Prostate gland (tissue), 2 donors: ENCODE results near the gene MGAM2. TPM values are rescaled to one million over a fixed set of nuclear protein-coding genes. Genes with fewer than 3 reads are reported as not detected.

Source experiments
- DNase-seq: peaks from one replicate; pipeline ENCODE4 v3.0.0-alpha.2; 2019; ENCODE audit warnings: low spot score
- H3K27ac ChIP-seq, 2 donors: fragments of 200-600 bp; sonication (generic); 2 replicates each; pipeline ENCODE4 v1.5.1; 2017 to 2019
- H3K27me3 ChIP-seq: fragments of 200-600 bp; sonication (generic); replicated peaks from 2 replicates; pipeline ENCODE4 v1.5.1; 2019; ENCODE audit not compliant: insufficient read depth
- H3K36me3 ChIP-seq, 2 donors: fragments of 200-600 bp; sonication (generic); 1 replicate in 1 of 2; 2 replicates in 1 of 2; pipeline versions ENCODE4 v1.5.1 to v1.8.1; 2017 to 2019
- H3K4me1 ChIP-seq: fragments of 200-600 bp; sonication (generic); replicated peaks from 2 replicates; pipeline ENCODE4 v1.5.1; 2019
- H3K4me3 ChIP-seq, 2 donors: fragments of 200-600 bp; sonication (generic); 2 replicates each; pipeline ENCODE4 v1.5.1; 2017 to 2019
- H3K9me3 ChIP-seq: fragments of 200-600 bp; sonication (generic); 2 replicates; pipeline ENCODE4 v1.5.1; 2017
- CTCF ChIP-seq, 4 experiments: fragments of 200-600 bp in 2 of 4; fragments of 450-650 bp in 2 of 4; sonication (generic) in 2 of 4; IDR thresholded peaks; 1 replicate in 3 of 4; 2 replicates in 1 of 4; pipeline ENCODE4 v1.5.1; 2016 to 2019; ENCODE audit warnings: antibody characterized with exemption in 4 of 4, mild to moderate bottlenecking in 2 of 4, moderate library complexity in 2 of 4
- POLR2A ChIP-seq: fragments of 450-650 bp; IDR thresholded peaks from one replicate; pipeline ENCODE4 v1.6.1; 2016; ENCODE audit warnings: antibody characterized with exemption, mild to moderate bottlenecking
- POLR2AphosphoS5 ChIP-seq: sonication (generic); formaldehyde crosslinking; IDR thresholded peaks from one replicate; pipeline ENCODE4 v1.6.1; 2017; ENCODE audit warnings: antibody characterized with exemption
- WGBS: methylation state at CpG from one replicate; pipeline ENCODE4 v1.1.5; 2018; 5-methylcytosine and 5-hydroxymethylcytosine counted together
- intact Hi-C: fragments of 100-400 bp; cut with DNase I; formaldehyde crosslinking; loops from one replicate; pipeline ENCODE4 v1.14.2; 2022
- total RNA-seq, 2 donors: library from RNA; depleted of rRNA; stranded (reverse); fragments of >200 nt; gene quantifications; one replicate each; pipeline ENCODE4 v1.1.0, GENCODE V29; 2016

The MGAM2 gene
- total RNA-seq, 2 donors from 2014 or later = 0.36 to 0.51 TPM

GRCh38 chr7:142131439-142132185, 20.1 kb downstream of the MGAM2 start:
- intact Hi-C loops = no loop called here
- H3K4me3 ChIP-seq = no peak overlapping the region
- no peak for DNase-seq
- H3K4me1 ChIP-seq = no peaks in the 10 kb centered on the region
- H3K27ac ChIP-seq = no peak overlapping the region
- H3K27me3 ChIP-seq = no peaks in the 10 kb centered on the region
- H3K9me3 ChIP-seq = no peaks in the 10 kb centered on the region
- H3K36me3 ChIP-seq = no peaks in the 10 kb centered on the region
- TF ChIP-seq POLR2A (no peak), POLR2AphosphoS5 (no peak), CTCF (IDR thresholded peaks at IDR 0.05) (no peak)
- WGBS = 84% methylated on average over 4 of the region's 4 CpGs

GRCh38 chr7:142133731-142134148, 22.2 kb downstream of the MGAM2 start:
- Histone ChIP-seq H3K27me3 (no peaks in the 10 kb centered on the region), H3K4me3 (no peak overlapping the region), H3K4me1 (no peaks in the 10 kb centered on the region), H3K36me3 (no peaks in the 10 kb centered on the region), H3K9me3 (no peaks in the 10 kb centered on the region), H3K27ac (no peak overlapping the region)
- WGBS = 93% methylated on average over 8 of the region's 8 CpGs
- no peak for TF ChIP-seq POLR2A
- no peak for TF ChIP-seq CTCF (IDR thresholded peaks at IDR 0.05)
- TF ChIP-seq POLR2AphosphoS5 = no peak
- no peak for DNase-seq
- intact Hi-C loops = no loop called here

DNA sequence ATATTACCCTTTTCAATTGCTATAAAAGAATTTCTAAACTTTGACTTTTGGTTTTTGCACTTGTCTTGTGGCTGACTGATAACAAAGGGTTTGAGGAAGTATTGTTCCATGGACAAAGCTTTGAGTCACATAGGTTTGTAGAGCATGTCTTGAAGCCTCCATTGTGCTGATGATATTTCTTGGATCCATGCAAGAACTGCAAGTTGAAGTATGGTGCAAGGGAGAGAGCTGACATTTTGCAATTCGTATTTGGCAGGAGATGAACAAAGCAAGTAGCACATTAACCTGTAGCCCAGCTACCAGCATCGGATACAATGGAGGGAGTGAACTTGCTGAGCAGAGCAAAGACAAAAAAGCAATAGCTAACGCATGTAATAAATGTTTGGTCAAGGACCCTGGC, 23.4 kb downstream of the MGAM2 start:
- Histone ChIP-seq H3K4me3 (no peak overlapping the region), H3K4me1 (no peaks in the 10 kb centered on the region), H3K9me3 (no peaks in the 10 kb centered on the region), H3K36me3 (no peaks in the 10 kb centered on the region), H3K27me3 (no peaks in the 10 kb centered on the region), H3K27ac (no peak overlapping the region)
- intact Hi-C loops = no loop called here
- TF ChIP-seq POLR2A (no peak), CTCF (IDR thresholded peaks at IDR 0.05) (no peak), POLR2AphosphoS5 (no peak)
- no peak for DNase-seq
- 34% methylated on average over 3 of the region's 3 CpGs for WGBS

GRCh38 chr7:142138996-142139395, 27.5 kb downstream of the MGAM2 start:
- intact Hi-C loops = no loop called here
- WGBS = 88% methylated on average over 2 of the region's 2 CpGs
- no peak overlapping the region for H3K27ac ChIP-seq

More at GRCh38 chr7:142138996-142139395, 27.5 kb downstream of the MGAM2 start:
- Histone ChIP-seq H3K27me3 (no peaks in the 10 kb centered on the region), H3K4me1 (no peaks in the 10 kb centered on the region), H3K36me3 (no peaks in the 10 kb centered on the region), H3K9me3 (no peaks in the 10 kb centered on the region), H3K4me3 (no peak overlapping the region)
- no peak for DNase-seq
- TF ChIP-seq POLR2AphosphoS5 (no peak), POLR2A (no peak), CTCF (IDR thresholded peaks at IDR 0.05) (no peak)
